ENCODE results near the gene IRF2BPL.

DNA sequence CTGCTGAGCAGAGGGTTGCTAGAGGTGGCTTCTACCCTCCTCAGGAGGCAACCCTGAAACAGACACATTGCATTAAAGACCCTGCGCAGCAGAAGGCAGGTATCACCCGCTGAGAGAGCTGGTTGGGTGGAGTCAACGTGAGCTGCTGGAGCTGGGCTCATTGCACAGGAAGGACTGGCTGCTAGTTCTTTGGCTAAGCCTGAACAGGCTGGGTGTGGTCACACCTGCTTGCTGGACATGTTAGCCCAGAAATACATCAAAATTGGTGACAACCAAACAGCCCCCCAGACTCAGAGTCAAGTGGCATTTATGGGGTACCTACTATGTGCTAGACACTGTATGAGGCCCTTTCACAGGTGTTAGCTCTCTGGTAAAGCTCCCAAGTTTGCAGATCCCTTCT, 33.8 kb upstream of the IRF2BPL start:
- TF ChIP-seq, protein P1, sequence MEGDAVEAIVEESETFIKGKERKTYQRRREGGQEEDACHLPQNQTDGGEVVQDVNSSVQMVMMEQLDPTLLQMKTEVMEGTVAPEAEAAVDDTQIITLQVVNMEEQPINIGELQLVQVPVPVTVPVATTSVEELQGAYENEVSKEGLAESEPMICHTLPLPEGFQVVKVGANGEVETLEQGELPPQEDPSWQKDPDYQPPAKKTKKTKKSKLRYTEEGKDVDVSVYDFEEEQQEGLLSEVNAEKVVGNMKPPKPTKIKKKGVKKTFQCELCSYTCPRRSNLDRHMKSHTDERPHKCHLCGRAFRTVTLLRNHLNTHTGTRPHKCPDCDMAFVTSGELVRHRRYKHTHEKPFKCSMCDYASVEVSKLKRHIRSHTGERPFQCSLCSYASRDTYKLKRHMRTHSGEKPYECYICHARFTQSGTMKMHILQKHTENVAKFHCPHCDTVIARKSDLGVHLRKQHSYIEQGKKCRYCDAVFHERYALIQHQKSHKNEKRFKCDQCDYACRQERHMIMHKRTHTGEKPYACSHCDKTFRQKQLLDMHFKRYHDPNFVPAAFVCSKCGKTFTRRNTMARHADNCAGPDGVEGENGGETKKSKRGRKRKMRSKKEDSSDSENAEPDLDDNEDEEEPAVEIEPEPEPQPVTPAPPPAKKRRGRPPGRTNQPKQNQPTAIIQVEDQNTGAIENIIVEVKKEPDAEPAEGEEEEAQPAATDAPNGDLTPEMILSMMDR (conservative IDR thresholded peaks at IDR 0.05; ENCODE audit: low read length), result no peak
- TF ChIP-seq EZH2phosphoT487 (IDR thresholded peaks at IDR 0.05; ENCODE audit: borderline replicate concordance, low read depth, low read length), result no peak

Measured in OCI-LY7 (cell line).